ENCODE data around the gene ATP6V0C.

DNA sequence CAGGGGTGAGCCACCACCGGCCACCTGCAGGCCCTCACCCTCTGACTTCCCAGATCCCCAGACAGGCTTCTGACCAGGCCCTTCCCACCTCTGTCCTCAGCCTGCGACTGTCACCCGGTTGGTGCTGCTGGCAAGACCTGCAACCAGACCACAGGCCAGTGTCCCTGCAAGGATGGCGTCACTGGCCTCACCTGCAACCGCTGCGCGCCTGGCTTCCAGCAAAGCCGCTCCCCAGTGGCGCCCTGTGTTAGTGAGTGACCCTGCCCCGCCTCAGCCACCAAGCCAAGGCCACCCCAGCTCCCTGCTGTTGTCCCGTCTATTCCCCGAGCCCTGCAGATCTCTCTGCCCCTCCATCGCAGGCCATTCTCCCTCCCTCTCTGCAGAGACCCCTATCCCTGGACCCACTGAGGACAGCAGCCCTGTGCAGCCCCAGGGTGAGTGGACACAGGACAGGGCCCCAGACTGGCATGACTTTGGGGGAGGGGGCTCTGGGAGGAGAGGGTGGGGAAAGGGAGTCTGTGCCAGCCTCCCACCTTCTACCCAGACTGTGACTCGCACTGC is 40.8 kb upstream of the ATP6V0C start:
- TF ChIP-seq, protein P1, sequence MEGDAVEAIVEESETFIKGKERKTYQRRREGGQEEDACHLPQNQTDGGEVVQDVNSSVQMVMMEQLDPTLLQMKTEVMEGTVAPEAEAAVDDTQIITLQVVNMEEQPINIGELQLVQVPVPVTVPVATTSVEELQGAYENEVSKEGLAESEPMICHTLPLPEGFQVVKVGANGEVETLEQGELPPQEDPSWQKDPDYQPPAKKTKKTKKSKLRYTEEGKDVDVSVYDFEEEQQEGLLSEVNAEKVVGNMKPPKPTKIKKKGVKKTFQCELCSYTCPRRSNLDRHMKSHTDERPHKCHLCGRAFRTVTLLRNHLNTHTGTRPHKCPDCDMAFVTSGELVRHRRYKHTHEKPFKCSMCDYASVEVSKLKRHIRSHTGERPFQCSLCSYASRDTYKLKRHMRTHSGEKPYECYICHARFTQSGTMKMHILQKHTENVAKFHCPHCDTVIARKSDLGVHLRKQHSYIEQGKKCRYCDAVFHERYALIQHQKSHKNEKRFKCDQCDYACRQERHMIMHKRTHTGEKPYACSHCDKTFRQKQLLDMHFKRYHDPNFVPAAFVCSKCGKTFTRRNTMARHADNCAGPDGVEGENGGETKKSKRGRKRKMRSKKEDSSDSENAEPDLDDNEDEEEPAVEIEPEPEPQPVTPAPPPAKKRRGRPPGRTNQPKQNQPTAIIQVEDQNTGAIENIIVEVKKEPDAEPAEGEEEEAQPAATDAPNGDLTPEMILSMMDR (IDR thresholded peaks at IDR 0.05), result no peak
- TF ChIP-seq POLR2A (IDR thresholded peaks at IDR 0.05), result no peak

Measured in testis (tissue), 2 donors.